ENCODE results near the gene MYO9A.
A peak's percentile ranks its signal among the peaks of the same experiment; 100 is the strongest.

MYO9A gene

DNA sequence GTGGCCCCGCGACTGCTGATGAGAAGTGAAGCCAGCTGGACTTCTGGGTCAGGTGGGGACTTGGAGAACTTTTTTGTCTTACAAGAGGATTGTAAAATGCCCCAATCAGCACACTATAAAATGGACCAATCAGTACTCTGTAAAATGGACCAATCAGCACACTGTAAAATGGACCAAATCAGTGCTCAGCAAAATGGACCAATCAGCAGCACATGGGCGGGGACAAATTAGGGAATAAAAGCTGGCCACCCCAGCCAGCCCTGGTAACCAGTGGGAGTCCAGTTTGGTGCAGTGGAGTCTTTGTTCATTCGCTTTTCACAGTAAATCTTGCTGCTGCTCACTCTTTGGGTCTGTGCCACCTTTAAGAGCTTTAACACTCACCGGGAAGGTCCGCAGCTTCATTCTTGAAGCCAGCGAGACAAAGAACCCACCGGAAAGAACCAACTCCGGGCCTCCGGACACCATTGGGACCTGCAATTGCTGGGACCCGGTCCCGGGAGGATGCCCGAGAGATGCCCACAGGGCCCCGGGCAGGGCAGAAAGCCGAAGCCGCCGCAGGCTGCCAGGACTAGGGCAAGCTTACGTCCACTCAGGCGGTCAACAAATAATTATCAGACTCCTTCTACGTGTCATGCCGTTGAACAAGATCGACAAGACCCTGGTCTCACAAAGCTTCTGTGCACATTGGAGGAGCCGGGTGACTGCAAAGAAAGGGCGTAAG lies 315.9 kb downstream of the MYO9A start:
- peaks cover 5% of the 10 kb centered on the region for H3K4me1 ChIP-seq (ENCODE audit: insufficient read depth, poor library complexity, severe bottlenecking)
- DNase-seq (ENCODE audit: low spot score) = no peak
- H3K36me3 ChIP-seq (ENCODE audit: low read depth) = no peaks in the 10 kb centered on the region
- H3K27me3 ChIP-seq (ENCODE audit: insufficient read depth, poor library complexity, severe bottlenecking) = no peaks in the 10 kb centered on the region
- no peak overlapping the region for H3K27ac ChIP-seq (ENCODE audit: poor library complexity, severe bottlenecking)
- ATAC-seq (ENCODE audit: low read depth) = no peak
- no peaks in the 10 kb centered on the region for H3K9me3 ChIP-seq (ENCODE audit: severe bottlenecking)
- TF ChIP-seq, protein P1, sequence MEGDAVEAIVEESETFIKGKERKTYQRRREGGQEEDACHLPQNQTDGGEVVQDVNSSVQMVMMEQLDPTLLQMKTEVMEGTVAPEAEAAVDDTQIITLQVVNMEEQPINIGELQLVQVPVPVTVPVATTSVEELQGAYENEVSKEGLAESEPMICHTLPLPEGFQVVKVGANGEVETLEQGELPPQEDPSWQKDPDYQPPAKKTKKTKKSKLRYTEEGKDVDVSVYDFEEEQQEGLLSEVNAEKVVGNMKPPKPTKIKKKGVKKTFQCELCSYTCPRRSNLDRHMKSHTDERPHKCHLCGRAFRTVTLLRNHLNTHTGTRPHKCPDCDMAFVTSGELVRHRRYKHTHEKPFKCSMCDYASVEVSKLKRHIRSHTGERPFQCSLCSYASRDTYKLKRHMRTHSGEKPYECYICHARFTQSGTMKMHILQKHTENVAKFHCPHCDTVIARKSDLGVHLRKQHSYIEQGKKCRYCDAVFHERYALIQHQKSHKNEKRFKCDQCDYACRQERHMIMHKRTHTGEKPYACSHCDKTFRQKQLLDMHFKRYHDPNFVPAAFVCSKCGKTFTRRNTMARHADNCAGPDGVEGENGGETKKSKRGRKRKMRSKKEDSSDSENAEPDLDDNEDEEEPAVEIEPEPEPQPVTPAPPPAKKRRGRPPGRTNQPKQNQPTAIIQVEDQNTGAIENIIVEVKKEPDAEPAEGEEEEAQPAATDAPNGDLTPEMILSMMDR (IDR thresholded peaks at IDR 0.05; ENCODE audit: poor library complexity, severe bottlenecking) = no peak
- no peak overlapping the region for H3K4me3 ChIP-seq (ENCODE audit: severe bottlenecking)

DNA sequence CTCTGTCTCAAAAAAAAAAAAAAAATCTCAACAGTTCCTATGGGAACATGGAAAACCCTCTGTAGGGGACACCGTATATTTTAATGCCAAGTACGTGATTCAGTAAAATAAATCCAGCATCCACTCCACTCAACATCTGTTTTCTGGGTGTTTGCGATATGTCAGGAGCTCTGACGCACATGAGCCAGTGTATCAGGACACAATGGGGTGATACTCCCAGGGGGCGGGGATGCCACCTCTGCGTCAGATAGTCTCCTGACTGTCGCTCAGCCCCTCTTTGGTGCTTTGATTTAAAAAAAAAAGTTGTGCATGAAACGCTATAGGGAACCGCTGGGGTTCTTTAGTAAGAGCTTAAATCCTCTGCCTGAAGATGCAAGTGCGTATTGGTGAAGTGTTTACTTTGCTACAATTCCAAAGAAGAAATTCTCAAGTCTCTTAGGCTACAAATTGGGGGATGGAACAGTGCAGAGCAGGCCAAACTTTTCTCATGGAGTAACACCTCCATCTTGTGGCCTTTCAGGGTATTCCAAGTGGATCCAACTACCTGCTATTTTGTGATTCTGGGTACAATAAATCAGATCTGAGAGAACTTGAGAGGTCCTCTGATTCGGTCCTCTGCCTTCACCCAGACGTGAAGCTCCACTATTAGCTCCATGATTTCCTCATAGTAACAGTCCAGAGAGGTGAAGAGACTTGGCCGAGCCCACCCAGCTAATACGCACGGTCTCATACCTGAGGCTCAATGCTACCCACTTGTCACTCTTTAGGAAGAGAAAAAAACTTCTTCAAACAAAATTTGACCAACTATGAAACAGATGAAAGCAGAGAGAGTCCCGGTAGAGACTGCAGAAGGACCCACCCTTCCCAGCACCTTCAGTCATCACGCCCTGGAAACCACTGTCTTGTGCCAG lies 316.9 kb downstream of the MYO9A start:
- DNase-seq (ENCODE audit: low spot score) (no peak), ATAC-seq (ENCODE audit: low read depth) (peak; percentile 75)
- no peaks in the 10 kb centered on the region for H3K27me3 ChIP-seq (ENCODE audit: insufficient read depth, poor library complexity, severe bottlenecking)
- no peak overlapping the region for H3K4me3 ChIP-seq (ENCODE audit: severe bottlenecking)
- no peaks in the 10 kb centered on the region for H3K36me3 ChIP-seq (ENCODE audit: low read depth)
- no peaks in the 10 kb centered on the region for H3K9me3 ChIP-seq (ENCODE audit: severe bottlenecking)
- no peaks in the 10 kb centered on the region for H3K4me1 ChIP-seq (ENCODE audit: insufficient read depth, poor library complexity, severe bottlenecking)
- peak overlapping the region; percentile 16 for H3K27ac ChIP-seq (ENCODE audit: poor library complexity, severe bottlenecking)
- TF ChIP-seq, protein P1 (IDR thresholded peaks at IDR 0.05; ENCODE audit: poor library complexity, severe bottlenecking) = peak; percentile 99

DNA sequence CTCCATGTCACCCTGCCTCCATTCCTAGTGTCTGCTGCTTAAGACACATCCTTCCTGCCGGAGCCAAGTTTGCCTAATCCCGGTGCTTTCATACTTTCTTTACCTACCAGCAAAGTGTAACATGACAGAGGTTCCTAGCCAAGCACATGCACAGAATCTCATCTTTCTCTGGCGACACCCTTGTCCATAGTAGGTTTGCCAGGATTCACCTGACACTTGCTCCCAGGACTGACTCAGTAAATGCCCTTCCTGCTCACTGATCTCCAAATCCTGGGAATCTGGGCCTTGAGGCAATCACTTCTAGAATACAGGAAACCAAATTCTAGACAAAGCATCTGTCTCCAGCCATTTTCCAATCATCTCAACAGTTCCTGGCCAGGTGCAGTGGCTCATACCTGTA lies 317.8 kb downstream of the MYO9A start:
- H3K4me1 ChIP-seq (ENCODE audit: insufficient read depth, poor library complexity, severe bottlenecking) = no peaks in the 10 kb centered on the region
- peak overlapping the region; percentile 16 for H3K27ac ChIP-seq (ENCODE audit: poor library complexity, severe bottlenecking)
- no peak for DNase-seq (ENCODE audit: low spot score)
- ATAC-seq (ENCODE audit: low read depth) = peak; percentile 56; the same call in 2 of the 3 replicates
- no peaks in the 10 kb centered on the region for H3K27me3 ChIP-seq (ENCODE audit: insufficient read depth, poor library complexity, severe bottlenecking)
- no peak overlapping the region for H3K4me3 ChIP-seq (ENCODE audit: severe bottlenecking)
- H3K36me3 ChIP-seq (ENCODE audit: low read depth) = no peaks in the 10 kb centered on the region
- H3K9me3 ChIP-seq (ENCODE audit: severe bottlenecking) = no peaks in the 10 kb centered on the region
- TF ChIP-seq, protein P1 (IDR thresholded peaks at IDR 0.05; ENCODE audit: poor library complexity, severe bottlenecking) = no peak

DNA sequence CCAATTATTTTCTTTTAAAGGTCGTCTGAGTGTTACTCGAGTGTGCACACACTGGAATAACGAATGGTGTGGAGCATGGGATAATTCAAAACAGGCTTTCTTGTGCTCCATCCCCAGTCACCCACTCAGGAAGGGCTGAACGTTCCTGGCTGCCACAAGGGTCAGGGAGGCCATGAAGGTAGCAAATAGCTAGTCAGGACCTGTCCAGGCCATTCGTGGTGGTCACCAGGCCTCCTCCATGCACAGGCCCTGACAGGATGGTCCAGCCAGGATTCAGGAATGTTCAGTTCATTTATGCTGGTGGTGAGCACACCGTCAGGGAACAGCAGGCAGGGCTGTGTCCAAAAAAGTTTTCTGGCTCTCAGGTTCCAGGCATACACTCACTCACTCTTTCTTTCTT lies 319.3 kb downstream of the MYO9A start:
- Histone ChIP-seq H3K27ac (ENCODE audit: poor library complexity, severe bottlenecking) (no peak overlapping the region), H3K4me3 (ENCODE audit: severe bottlenecking) (no peak overlapping the region), H3K4me1 (ENCODE audit: insufficient read depth, poor library complexity, severe bottlenecking) (no peaks in the 10 kb centered on the region), H3K9me3 (ENCODE audit: severe bottlenecking) (no peaks in the 10 kb centered on the region), H3K27me3 (ENCODE audit: insufficient read depth, poor library complexity, severe bottlenecking) (no peaks in the 10 kb centered on the region), H3K36me3 (ENCODE audit: low read depth) (no peaks in the 10 kb centered on the region)
- DNase-seq (ENCODE audit: low spot score) = no peak
- TF ChIP-seq, protein P1 (IDR thresholded peaks at IDR 0.05; ENCODE audit: poor library complexity, severe bottlenecking) = no peak
- no peak for ATAC-seq (ENCODE audit: low read depth)
